Stimulated activated CD4-positive, alpha-beta T cell treated with anti-CD3 and anti-CD28 coated beads, Interleukin-2, amount 100 ng/mL, for 24 hours (primary cell): ENCODE measurements around the gene ASL.
"Not testable (repeated sequence)": the region's sequence is repeated elsewhere in the genome, so short reads cannot be mapped to it uniquely, and the experiment has no call there.

Experiments used
- DNase-seq, 2 donors: peaks; one replicate each; pipeline ENCODE4 v3.0.0-alpha.2; 2020

ASL gene

DNA sequence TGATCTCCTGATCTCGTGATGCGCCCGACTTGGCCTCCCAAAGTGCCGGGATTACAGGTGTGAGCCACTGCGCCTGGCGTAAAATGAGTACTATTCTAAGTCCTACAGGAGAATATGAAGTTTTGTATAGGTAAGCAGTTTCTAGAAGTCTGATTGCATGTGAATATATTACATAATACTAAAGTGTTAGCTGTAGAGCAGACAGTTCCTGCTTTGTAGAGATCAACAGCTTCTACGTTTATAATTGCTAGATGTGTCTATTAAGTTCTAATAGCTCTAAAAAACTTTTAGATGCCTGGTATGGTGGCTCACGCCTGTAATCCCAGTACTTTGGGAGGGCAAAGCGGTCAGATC, 47.5 kb downstream of the ASL start:
- DNase-seq: no peak

DNA sequence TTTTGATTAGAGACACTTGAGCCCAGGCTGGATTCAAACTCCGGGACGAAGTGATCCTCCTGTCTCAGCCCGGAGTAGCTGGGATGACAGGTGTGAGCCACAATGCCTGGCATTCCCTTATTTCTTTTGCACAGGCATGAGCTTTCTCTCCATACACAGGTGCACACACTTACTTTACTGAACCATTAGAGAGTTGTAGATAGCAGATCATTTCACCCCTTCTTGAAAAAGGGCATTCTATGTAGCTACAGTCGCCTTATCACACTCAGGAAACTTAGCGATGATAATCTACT, 48.9 kb downstream of the ASL start:
- DNase-seq: not testable (repeated sequence)

DNA sequence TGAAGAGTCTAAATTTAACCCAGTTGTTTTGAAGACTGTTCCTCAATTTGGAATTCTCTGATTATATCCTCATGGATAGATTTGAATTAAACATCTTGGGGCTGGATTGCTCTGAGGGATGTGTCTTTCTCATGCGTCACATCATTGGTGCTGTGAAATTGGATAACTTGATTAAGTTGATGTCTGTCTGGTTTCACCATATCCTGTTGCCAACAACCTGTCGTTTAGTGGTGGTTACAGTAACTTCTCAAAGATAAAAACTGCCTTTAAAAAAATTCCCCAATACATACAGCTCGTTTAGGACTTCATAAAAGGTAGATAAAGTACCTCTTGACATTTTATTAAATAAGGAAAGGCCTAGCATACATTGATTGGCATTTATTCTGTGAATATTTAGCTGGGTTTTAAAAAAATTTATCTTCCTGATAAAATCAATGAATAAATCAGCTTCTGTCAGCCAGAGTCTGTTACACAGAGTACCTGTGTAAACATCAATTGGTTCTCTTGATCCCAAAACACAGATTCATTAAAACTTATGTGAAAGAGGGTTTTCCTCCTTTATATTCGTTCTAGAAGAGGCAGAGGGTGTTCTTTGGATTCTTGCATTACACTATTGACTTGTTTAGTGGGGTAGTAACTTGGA, 49.6 kb downstream of the ASL start:
- DNase-seq: no peak

DNA sequence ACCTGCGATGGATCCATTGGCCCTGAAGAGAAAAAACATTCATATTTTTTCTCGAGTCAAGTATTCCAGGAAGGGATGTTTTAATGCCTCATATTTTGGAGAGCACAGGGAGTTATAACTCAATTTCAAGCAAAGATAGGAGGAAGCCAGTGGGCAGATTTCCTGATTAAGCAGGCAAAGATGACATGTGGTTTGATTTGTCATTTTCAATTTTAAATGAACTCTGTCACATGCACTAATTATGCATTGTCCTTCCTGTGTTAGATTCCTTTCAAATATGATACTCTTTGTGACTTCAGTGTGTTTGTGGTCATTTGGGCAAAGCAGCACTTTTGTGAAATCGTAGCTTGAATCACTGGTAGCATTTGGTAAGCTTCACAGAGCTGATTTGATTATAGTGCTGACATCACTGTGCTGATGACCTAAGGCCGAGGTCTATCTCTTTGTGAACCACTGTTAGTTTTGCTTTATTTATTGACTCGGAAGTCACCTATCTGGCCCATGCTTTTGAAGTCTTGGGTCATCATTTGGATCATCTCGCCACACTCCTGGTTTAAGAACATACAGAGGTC, 50.2 kb downstream of the ASL start:
- DNase-seq: not testable (repeated sequence)

DNA sequence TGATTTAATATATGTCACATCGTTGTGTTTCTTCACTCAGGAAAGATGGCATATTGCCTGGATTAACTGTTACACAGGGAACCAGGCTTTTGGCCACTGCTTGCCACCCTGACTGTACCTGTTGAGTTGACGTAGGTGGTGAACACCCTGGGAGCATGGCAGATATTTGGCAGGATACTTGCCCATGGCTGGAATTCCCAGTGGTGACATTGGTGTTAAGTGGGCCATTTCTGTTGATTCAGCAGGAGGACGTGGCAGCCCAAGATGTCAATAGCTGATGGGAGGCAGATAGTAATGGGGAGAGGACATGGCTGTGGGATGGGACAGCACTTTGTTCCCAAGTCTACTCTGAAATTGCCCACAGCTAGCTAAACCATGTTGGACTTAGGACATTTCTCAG, 51.6 kb downstream of the ASL start:
- not testable (repeated sequence) for DNase-seq

DNA sequence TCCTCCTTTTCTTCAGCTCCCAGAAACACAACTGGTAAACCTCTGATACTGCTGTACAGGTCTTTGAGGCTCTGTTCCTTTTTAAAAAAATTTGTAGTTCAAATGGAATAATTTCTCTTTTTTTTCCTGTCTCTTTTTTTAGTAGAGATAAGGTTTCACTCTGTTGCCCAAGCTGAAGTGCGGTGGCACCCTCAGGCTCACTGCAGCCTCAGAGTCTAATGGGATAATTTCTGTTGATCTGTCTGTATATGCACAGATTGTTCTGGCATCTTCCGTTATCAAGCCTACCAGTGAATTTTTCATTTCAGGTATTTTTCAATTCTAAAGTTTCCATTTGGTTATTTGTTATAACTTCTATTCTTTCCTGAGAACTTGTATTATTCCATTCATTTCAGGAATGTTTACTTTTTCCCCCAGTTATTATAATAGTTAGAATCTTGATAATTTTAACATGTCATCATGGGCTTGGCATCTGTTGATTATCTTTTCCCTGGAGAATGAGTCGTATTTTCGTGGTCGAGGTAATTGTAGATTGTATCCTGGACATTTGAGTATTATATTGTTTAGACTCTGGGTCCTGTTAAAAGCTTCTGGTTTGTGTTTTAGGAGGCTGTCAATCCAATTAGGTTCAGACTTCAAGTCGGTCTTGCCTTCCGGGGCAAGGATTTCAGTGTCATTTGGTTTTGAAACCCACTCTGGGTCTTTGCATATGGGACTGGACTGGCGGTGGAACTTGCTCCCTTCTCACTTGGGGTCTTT, 63.6 kb downstream of the ASL start:
- no peak for DNase-seq

DNA sequence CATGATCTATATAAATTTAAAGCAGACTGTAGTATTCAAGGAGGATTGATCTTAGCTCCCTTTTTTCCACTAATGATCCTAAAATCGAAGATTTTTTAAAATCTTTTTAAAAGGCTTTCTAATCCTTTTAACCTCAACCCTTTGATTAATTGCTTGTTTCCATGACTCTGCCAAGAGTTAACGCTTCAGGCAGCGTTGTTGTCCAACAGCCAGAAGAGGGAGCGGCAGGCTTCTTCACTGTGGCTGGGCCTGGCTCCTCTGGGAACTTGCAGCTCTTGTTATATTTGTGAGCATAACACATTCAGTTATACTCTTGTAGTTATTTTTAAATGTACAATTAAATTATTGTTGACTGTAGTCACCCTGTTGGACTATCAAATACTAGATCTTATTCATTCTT, 65.3 kb downstream of the ASL start:
- no peak for DNase-seq

DNA sequence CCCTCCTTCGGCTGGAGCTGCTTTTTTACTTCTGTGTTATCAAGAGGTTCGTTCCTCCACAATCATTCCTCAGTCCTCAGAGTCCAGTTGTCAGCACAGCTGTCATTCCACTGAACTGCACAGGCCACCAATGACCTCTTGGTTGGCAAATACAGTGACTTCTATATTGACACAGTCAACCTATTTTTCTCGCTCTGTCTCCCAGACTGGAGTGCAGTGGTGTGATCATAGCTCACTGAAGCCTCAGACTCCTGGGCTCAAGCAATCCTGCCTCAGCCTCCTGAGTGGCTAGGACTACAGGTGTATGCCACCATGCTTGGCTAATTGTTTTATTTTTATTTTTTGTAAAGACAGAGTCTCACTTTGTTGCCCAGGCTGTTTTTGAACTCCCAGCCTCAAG, 66.7 kb downstream of the ASL start:
- no peak for DNase-seq

DNA sequence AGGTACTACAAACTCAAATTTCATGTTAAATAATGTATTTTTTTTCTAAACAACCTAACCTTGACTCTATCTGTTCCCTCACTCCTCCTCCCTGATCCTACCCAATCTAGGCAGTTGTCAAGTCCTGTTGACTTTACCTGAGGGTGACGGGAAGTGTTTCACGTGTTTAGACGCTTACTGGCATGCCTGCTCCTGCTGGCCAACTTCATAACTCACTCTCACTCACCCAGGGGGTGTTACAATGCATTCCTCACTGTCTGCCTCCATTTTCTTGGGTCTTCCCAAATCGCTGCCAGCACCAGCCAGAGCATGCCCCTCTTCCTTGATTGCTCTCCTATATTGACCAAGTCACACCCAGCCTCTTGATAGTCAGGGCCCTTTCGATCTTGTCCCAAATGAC, 67.4 kb downstream of the ASL start:
- DNase-seq: no peak
